GM12878 (cell line): Measurements from ENCODE around the gene C1QTNF1. TPM values are rescaled to one million over a fixed set of nuclear protein-coding genes. Genes with fewer than 3 reads are reported as not detected.

Experiments used
- BRCA1 ChIP-seq: IDR thresholded peaks from 2 replicates; pipeline ENCODE4 v1.6.1; 2011; ENCODE audit warnings: low read depth, low read length, improper control_type of control experiment
- CBFB ChIP-seq: IDR thresholded peaks from 2 replicates; pipeline ENCODE4 v1.6.1; 2016; ENCODE audit warnings: antibody characterized with exemption, low read depth
- CHD2 ChIP-seq: IDR thresholded peaks from 2 replicates; pipeline ENCODE4 v1.6.1; 2011; ENCODE audit warnings: low read depth, low read length, improper control_type of control experiment, borderline replicate concordance
- GATAD2B ChIP-seq: fragments of 450-650 bp; conservative IDR thresholded peaks from 2 replicates; pipeline ENCODE4 v1.6.1; 2017; ENCODE audit warnings: low read depth, mild to moderate bottlenecking, moderate library complexity
- MTA2 ChIP-seq: fragments of 450-650 bp; IDR thresholded peaks from 2 replicates; pipeline ENCODE4 v1.6.1; 2016; ENCODE audit warnings: low read depth, mild to moderate bottlenecking, moderate library complexity
- MTA3 ChIP-seq: IDR thresholded peaks from 2 replicates; pipeline ENCODE4 v1.6.1; 2012; ENCODE audit warnings: low read length, inconsistent platforms, borderline replicate concordance
- NR2C1 ChIP-seq: fragments of 450-650 bp; IDR thresholded peaks from 2 replicates; pipeline ENCODE4 v1.6.1; 2017; ENCODE audit warnings: antibody characterized with exemption, mild to moderate bottlenecking, moderate library complexity
- SMAD1 ChIP-seq: fragments of 450-650 bp; IDR thresholded peaks from 2 replicates; pipeline ENCODE4 v1.6.1; 2018; ENCODE audit warnings: mild to moderate bottlenecking, low read depth; ENCODE audit not compliant: partially characterized antibody
- ZSCAN29 ChIP-seq: fragments of 450-650 bp; IDR thresholded peaks from 2 replicates; pipeline ENCODE4 v1.6.1; 2017; ENCODE audit warnings: mild to moderate bottlenecking, moderate library complexity
- ZZZ3 ChIP-seq: IDR thresholded peaks from 2 replicates; pipeline ENCODE4 v1.6.1; 2011; ENCODE audit warnings: low read depth; ENCODE audit not compliant: control insufficient read depth, insufficient read length
- polyA plus RNA-seq, 11 experiments: library from polyadenylated mRNA; depleted of rRNA in 4 of 11; unstranded in 6 of 11; stranded (reverse) in 5 of 11; fragments of >200 nt; fragmentation: Nextera tagmentation in 4 of 11; fragmentation: Illumina TruSeq in 1 of 11; extraction: Ambion mirVana in 4 of 11; extraction: Trizol in 1 of 11; gene quantifications; 1 replicate in 1 of 11; 2 replicates in 10 of 11; pipeline versions ENCODE4 v1.2.1 to v1.2.3, GENCODE V29; 2011 to 2016; ENCODE audit warnings: inconsistent platforms in 2 of 11, missing spikeins in 2 of 11, low read depth in 1 of 11
- total RNA-seq, 4 experiments: library from RNA; depleted of rRNA in 3 of 4; stranded (reverse); fragments of >200 nt in 3 of 4; fragmentation: Illumina TruSeq in 1 of 4; extraction: Trizol in 1 of 4; gene quantifications; 2 replicates each; pipeline versions ENCODE4 v1.2.1 to v1.2.3, GENCODE V29; 2013 to 2021
- TF ChIP-seq, protein P1 (sequence below): fragments of 450-650 bp; IDR thresholded peaks from 2 replicates; pipeline ENCODE4 v1.6.1; 2018; ENCODE audit warnings: mild to moderate bottlenecking, low read depth, moderate library complexity; ENCODE audit not compliant: partially characterized antibody

C1QTNF1 gene
- total and polyA plus RNA-seq, 10 of the 15 experiments (the other 5 are each of a cell fraction or from before 2014, with no cell fraction given) = 0.05 to 1.1 (median 0.15) TPM; not detected in 4

GRCh38 chr17:79009397-79010303 lies 14.3 kb upstream of the C1QTNF1 start, which contains the start of gene CANT1 (continued):
- TF ChIP-seq, protein P1, sequence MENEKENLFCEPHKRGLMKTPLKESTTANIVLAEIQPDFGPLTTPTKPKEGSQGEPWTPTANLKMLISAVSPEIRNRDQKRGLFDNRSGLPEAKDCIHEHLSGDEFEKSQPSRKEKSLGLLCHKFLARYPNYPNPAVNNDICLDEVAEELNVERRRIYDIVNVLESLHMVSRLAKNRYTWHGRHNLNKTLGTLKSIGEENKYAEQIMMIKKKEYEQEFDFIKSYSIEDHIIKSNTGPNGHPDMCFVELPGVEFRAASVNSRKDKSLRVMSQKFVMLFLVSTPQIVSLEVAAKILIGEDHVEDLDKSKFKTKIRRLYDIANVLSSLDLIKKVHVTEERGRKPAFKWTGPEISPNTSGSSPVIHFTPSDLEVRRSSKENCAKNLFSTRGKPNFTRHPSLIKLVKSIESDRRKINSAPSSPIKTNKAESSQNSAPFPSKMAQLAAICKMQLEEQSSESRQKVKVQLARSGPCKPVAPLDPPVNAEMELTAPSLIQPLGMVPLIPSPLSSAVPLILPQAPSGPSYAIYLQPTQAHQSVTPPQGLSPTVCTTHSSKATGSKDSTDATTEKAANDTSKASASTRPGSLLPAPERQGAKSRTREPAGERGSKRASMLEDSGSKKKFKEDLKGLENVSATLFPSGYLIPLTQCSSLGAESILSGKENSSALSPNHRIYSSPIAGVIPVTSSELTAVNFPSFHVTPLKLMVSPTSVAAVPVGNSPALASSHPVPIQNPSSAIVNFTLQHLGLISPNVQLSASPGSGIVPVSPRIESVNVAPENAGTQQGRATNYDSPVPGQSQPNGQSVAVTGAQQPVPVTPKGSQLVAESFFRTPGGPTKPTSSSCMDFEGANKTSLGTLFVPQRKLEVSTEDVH = no peak
- TF ChIP-seq MTA3 (no peak), GATAD2B (peak; percentile 88), ZSCAN29 (no peak), SMAD1 (no peak), MTA2 (no peak; the same call in 1 of the 2 replicates), CHD2 (0 out of 2 replicates have a peak, but pooled peaks have one; percentile 9), BRCA1 (no peak), ZZZ3 (no peak), CBFB (no peak), NR2C1 (peak; percentile 88)
